Measurements from ENCODE around the gene RUNX2.

The RUNX2 gene

DNA sequence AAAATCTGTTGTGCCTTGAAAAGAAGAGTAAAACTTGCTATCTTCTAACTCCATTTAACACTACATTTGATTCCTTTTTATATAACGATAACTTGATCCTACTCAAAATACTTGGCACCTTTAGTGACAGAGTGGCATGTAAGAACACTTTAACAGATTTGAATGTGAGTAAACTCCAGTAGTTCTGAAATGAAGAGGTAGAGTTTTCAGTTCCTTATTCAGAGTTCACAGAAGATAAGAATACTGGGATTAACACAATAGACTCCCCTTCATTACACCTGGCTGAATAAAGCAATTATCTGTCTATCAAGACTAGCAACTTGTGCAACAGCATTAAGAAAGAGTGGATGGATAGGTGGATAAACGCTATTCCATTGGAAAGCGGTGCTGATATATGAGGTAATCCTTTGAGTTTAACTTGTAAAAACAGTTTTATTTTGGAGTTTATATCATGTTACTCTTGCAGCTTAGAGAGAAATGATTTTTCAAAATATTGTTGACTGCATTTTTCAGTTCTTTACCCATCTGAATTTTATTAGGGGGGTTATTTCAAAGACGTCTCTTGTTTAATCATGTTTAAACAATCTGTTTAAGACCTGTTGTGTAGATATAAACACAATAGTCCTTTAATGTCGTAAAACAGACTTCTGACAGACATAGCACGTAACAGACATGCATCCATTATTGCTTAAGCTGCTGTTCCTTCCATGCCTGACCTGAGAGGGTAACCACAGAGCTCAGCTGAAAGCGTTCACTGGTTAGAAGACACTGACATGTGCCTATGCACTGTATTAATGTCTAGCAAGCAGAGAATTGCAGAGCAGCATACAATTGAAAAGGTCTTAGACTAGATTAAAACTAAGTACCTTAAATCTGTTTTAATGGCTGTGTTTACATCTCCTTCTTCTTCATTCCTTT, 152.0 kb downstream of the RUNX2 start:
- Histone ChIP-seq H3K4me2 (ENCODE audit: low read length) (no peak overlapping the region), H3F3A (ENCODE audit: insufficient read depth, low read length) (no peaks in the 10 kb centered on the region)

DNA sequence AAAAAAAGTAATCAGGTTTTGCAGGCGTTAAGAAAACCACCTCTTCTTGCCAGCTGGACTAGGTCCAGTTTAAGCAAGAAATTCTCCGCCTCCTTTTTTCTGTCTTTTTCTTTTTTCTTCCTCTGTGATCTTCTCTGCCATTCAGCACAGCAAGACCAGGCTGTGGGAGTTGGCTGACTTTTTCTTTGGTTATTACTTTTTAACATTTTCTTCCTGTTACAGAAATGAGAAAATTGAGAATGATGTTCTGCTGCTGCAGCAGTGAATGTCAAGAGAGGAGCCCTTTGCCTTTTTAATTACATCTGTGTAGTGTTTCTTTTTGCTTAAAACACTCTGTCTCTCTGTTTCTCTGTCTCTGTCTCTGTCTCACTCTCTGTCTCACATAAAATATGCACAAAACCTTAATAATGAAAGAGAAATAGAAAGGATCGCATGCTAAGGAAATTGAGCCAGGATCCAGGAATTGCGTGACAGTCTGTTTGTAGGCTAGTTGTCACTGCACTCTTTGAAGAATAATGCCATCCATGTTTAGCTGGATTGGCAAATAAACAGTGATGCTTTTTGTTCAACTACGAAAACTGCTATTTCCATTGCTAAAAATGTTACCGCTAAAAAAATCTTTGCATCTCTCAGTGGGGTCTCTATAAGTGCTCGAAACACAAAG, 152.8 kb downstream of the RUNX2 start:
- H3K79me2 ChIP-seq (ENCODE audit: insufficient read depth, low read length): no peaks in the 10 kb centered on the region
- no peak overlapping the region for H3K4me3 ChIP-seq (ENCODE audit: low read depth, low read length, poor library complexity, severe bottlenecking)
- no peak overlapping the region for H3K9ac ChIP-seq (ENCODE audit: low read length)
- no peak overlapping the region for H2AFZ ChIP-seq (ENCODE audit: low read length)
- TF ChIP-seq EZH2 (IDR thresholded peaks at IDR 0.05; ENCODE audit: borderline replicate concordance, low read length): no peak
- TF ChIP-seq, protein P1, sequence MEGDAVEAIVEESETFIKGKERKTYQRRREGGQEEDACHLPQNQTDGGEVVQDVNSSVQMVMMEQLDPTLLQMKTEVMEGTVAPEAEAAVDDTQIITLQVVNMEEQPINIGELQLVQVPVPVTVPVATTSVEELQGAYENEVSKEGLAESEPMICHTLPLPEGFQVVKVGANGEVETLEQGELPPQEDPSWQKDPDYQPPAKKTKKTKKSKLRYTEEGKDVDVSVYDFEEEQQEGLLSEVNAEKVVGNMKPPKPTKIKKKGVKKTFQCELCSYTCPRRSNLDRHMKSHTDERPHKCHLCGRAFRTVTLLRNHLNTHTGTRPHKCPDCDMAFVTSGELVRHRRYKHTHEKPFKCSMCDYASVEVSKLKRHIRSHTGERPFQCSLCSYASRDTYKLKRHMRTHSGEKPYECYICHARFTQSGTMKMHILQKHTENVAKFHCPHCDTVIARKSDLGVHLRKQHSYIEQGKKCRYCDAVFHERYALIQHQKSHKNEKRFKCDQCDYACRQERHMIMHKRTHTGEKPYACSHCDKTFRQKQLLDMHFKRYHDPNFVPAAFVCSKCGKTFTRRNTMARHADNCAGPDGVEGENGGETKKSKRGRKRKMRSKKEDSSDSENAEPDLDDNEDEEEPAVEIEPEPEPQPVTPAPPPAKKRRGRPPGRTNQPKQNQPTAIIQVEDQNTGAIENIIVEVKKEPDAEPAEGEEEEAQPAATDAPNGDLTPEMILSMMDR (IDR thresholded peaks at IDR 0.05; ENCODE audit: low read length): no peak
- H3K4me1 ChIP-seq (ENCODE audit: insufficient read depth, low read length, severe bottlenecking): no peaks in the 10 kb centered on the region
- H3K27ac ChIP-seq (ENCODE audit: low read depth, low read length, poor library complexity, severe bottlenecking): no peak overlapping the region
- no peaks in the 10 kb centered on the region for H3K36me3 ChIP-seq (ENCODE audit: insufficient read depth, low read length)
- no peaks in the 10 kb centered on the region for H3K9me3 ChIP-seq (ENCODE audit: low read length)
- no peaks in the 10 kb centered on the region for H3F3A ChIP-seq (ENCODE audit: insufficient read depth, low read length)
- no peaks in the 10 kb centered on the region for H3K9me2 ChIP-seq (ENCODE audit: low read depth, low read length)
- H4K20me1 ChIP-seq (ENCODE audit: insufficient read depth, low read length): no peaks in the 10 kb centered on the region
- H3K27me3 ChIP-seq (ENCODE audit: insufficient read depth, low read length): no peaks in the 10 kb centered on the region
- no peak overlapping the region for H3K4me2 ChIP-seq (ENCODE audit: low read length)

More for the DNA sequence above, 152.0 kb downstream of the RUNX2 start:
- no peak for TF ChIP-seq EZH2 (IDR thresholded peaks at IDR 0.05; ENCODE audit: borderline replicate concordance, low read length)
- TF ChIP-seq, protein P1 (IDR thresholded peaks at IDR 0.05; ENCODE audit: low read length): no peak
- H3K9me3 ChIP-seq (ENCODE audit: low read length): no peaks in the 10 kb centered on the region
- no peaks in the 10 kb centered on the region for H3K9me2 ChIP-seq (ENCODE audit: low read depth, low read length)
- no peaks in the 10 kb centered on the region for H3K79me2 ChIP-seq (ENCODE audit: insufficient read depth, low read length)
- H3K4me3 ChIP-seq (ENCODE audit: low read depth, low read length, poor library complexity, severe bottlenecking): no peak overlapping the region
- H2AFZ ChIP-seq (ENCODE audit: low read length): no peak overlapping the region
- no peaks in the 10 kb centered on the region for H4K20me1 ChIP-seq (ENCODE audit: insufficient read depth, low read length)
- H3K36me3 ChIP-seq (ENCODE audit: insufficient read depth, low read length): no peaks in the 10 kb centered on the region
- no peaks in the 10 kb centered on the region for H3K27me3 ChIP-seq (ENCODE audit: insufficient read depth, low read length)
- H3K4me1 ChIP-seq (ENCODE audit: insufficient read depth, low read length, severe bottlenecking): no peaks in the 10 kb centered on the region
- H3K9ac ChIP-seq (ENCODE audit: low read length): no peak overlapping the region
- no peak overlapping the region for H3K27ac ChIP-seq (ENCODE audit: low read depth, low read length, poor library complexity, severe bottlenecking)

DNA sequence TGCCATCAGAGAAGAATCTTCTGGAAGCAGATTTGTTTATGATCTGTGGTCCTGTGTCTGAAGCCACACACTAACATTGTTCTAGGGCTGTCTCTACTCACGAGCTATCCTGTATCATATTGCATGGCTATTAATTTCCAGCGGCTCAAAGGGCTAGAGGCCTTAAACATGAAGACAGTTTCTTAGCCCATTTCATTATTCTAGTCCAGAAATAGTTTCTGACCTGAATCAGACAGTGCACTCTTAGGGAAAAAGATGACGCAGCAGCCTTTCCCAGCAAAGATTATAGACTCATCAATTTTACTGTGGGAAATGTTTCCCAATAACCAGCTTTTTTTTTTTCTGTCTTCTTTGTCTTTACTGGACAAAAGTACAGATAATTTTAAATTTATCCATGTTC, 154.9 kb downstream of the RUNX2 start:
- Histone ChIP-seq H3F3A (ENCODE audit: insufficient read depth, low read length) (no peaks in the 10 kb centered on the region), H3K27ac (ENCODE audit: low read depth, low read length, poor library complexity, severe bottlenecking) (no peak overlapping the region), H4K20me1 (ENCODE audit: insufficient read depth, low read length) (no peaks in the 10 kb centered on the region), H3K4me1 (ENCODE audit: insufficient read depth, low read length, severe bottlenecking) (no peaks in the 10 kb centered on the region), H3K79me2 (ENCODE audit: insufficient read depth, low read length) (no peaks in the 10 kb centered on the region), H2AFZ (ENCODE audit: low read length) (no peak overlapping the region), H3K36me3 (ENCODE audit: insufficient read depth, low read length) (no peaks in the 10 kb centered on the region), H3K9ac (ENCODE audit: low read length) (no peak overlapping the region), H3K9me3 (ENCODE audit: low read length) (no peaks in the 10 kb centered on the region), H3K4me2 (ENCODE audit: low read length) (no peak overlapping the region), H3K9me2 (ENCODE audit: low read depth, low read length) (no peaks in the 10 kb centered on the region), H3K27me3 (ENCODE audit: insufficient read depth, low read length) (no peaks in the 10 kb centered on the region), H3K4me3 (ENCODE audit: low read depth, low read length, poor library complexity, severe bottlenecking) (no peak overlapping the region)
- TF ChIP-seq, protein P1 (IDR thresholded peaks at IDR 0.05; ENCODE audit: low read length): no peak
- no peak for TF ChIP-seq EZH2 (IDR thresholded peaks at IDR 0.05; ENCODE audit: borderline replicate concordance, low read length)

Data from OCI-LY1 (cell line).